HG03060 (cell line): ENCODE measurements around the gene SORBS2.
"Not testable (repeated sequence)": the region's sequence is repeated elsewhere in the genome, so short reads cannot be mapped to it uniquely, and the experiment has no call there.

Experiments used
- ATAC-seq: cut with Tn5 transposase; IDR thresholded peaks from one replicate; pipeline ENCODE4 v1.9.1; 2021; ENCODE audit warnings: low read depth, moderate number of reproducible peaks; ENCODE audit not compliant: unreplicated experiment

Gene SORBS2

GRCh38 chr4:185718578-185719499 is 93.2 kb downstream of the SORBS2 start:
- ATAC-seq = no peak

DNA sequence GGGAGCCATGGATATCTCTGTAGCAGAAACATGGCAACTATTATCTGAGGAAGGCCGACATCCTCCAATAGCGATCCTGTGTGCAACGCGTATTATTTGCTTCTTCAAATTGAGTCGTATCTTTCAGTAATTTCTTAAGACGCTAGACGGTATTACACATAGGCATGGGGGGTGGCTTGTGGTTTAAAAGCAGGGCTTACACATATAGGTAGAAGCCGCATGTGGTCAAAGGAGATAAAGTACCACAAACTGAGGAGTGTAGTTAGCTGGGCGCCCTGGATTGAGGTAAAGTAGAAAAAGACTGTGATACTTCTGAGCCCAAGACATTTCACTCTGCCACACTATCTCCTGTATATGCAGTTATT is 94.6 kb downstream of the SORBS2 start:
- ATAC-seq = no peak

- ATAC-seq = no peak
Measured at GRCh38 chr4:185716577-185717376, 95.2 kb downstream of the SORBS2 start.

- ATAC-seq = no peak
Measured at GRCh38 chr4:185716141-185716551, 95.8 kb downstream of the SORBS2 start.

DNA sequence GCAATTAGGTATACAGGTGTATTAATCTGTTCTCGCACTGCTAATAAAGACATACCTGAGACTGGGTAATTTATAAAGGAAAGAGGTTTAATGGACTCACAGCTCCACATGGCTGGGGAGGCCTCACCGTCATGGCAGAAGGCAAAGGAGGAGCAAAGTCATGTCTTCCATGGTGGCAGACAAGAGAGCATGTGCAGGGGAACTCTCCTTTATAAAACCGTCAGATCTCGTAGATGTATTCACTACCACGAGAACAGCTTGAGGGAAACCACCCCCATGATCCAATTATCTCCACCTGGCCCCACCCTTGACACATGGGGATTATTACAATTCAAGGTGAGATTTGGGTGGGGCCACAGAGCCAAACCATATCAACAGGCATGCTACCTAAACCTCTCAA is 97.5 kb downstream of the SORBS2 start:
- ATAC-seq = not testable (repeated sequence)

GRCh38 chr4:185713731-185714130 is 98.3 kb downstream of the SORBS2 start:
- no peak for ATAC-seq

- no peak for ATAC-seq
Measured at GRCh38 chr4:185713272-185713671, 98.7 kb downstream of the SORBS2 start.

DNA sequence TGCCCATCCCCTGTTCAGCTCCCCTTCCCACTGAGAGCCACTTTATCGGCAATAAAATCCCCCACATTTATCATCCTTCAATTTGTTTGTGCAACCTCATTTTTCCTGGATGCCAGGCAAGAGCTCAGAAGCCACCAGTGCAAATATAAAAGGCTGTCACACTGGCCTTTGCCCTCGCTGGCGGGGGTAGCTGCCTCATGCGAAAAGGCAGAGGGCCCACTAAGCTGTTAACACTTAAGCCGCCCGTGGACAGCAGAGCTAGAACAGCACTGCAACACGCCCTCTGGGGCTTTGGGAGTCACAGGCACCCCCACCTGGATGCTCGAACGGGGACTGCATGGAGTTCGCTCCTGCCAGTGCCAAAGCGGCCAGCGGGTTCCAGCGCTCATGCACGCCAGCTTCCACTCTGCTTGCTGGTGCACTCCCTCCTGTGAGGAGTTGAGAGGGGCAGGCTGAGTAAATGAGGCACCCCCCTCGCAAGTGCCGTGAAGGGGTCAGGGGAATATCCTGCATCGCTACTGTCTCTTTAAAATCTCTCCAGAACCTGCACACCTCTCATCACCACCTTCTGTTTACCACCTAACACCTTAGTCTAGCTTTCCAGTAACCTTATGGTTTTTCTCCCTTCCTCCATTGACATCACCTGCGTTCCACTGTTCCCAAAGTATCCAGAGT is 99.5 kb downstream of the SORBS2 start:
- no peak for ATAC-seq

GRCh38 chr4:185711726-185712125 is 100.3 kb downstream of the SORBS2 start:
- no peak for ATAC-seq

DNA sequence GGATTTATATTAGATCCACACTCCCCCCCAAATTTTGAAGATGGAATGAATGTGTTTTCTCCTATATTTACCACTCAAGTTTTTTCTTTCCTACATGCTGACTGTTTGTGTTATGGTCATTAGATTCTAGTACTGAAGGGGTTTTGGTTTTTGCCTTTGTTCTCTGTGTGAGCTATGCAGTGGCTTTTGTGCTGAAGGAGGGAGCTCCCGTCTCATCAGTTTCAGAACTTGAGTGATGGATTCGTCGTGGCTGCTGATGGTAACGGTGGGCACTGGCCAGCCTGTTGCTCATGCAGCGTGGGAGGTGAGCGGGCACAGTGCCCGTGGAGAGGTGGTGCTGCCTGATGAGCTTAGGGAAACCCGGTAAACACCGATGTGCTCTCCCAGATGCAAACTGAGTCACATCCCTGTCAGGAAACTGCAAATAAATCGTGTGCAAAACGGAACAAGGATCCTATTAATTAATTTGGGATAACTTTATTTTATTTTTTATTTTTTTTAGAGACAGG is 101.5 kb downstream of the SORBS2 start:
- ATAC-seq = no peak

DNA sequence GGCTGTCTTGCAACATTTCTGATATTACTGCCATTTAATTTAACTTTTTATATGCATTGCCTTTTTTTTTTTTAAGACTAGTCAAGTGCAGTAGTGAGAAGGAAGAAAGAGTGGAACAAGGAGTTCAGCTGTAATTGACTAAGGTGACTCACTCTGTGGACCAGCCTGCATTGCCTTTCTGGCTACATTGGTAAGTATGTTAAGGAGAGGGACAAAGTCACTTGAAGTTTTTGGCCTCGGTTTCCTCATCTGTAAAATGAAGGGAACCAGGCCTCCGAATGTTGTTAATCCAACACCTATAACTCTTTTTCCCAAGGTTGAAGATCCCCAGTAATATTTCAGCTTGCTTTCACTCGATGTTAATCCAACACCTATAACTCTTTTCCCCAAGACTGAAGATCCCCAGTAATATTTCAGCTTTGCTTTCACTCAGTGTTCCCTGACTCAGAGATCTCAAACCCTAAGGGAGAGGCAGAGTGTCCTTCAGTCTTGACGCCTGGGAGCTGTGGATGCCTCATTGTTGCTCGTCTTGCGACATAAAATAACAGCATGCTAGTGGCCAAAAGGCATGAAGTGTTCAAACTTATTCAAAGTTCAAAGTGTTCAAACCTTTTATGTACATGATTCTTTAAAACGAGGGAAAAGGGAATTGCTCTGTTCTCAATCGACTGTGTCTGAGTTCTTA is 102.0 kb downstream of the SORBS2 start:
- no peak for ATAC-seq

- ATAC-seq = no peak
Measured at GRCh38 chr4:185708348-185708747, 103.6 kb downstream of the SORBS2 start.

GRCh38 chr4:185707622-185708021 is 104.4 kb downstream of the SORBS2 start:
- not testable (repeated sequence) for ATAC-seq

GRCh38 chr4:185702147-185702663 is 109.8 kb downstream of the SORBS2 start:
- no peak for ATAC-seq

GRCh38 chr4:185700630-185701029 is 111.4 kb downstream of the SORBS2 start:
- no peak for ATAC-seq

DNA sequence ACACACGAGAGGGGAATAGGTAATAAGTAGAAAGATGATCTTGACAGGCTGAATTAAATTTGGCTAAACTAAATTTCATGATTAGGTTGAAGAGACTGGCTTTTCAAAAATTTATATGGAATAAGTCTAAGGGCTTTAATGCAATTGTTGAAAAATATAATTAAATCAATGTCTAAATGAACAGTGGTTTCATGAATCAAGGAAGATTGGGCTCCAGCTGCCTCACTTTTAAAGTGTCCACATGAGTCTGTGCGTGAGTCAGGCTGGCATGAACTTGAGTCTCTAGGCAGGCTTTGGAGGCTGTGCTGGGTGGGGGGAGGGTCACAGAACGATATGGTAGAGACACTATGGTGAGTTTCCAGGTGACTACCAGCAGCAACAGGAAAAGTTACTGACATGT is 111.9 kb downstream of the SORBS2 start:
- no peak for ATAC-seq

- ATAC-seq = no peak
Measured at GRCh38 chr4:185697488-185697887, 114.5 kb downstream of the SORBS2 start.

- no peak for ATAC-seq
Measured at GRCh38 chr4:185695743-185696142, 116.3 kb downstream of the SORBS2 start.

GRCh38 chr4:185693548-185694215 is 118.3 kb downstream of the SORBS2 start:
- no peak for ATAC-seq
